ENCODE data around the gene ATP8A2.

Gene ATP8A2

DNA sequence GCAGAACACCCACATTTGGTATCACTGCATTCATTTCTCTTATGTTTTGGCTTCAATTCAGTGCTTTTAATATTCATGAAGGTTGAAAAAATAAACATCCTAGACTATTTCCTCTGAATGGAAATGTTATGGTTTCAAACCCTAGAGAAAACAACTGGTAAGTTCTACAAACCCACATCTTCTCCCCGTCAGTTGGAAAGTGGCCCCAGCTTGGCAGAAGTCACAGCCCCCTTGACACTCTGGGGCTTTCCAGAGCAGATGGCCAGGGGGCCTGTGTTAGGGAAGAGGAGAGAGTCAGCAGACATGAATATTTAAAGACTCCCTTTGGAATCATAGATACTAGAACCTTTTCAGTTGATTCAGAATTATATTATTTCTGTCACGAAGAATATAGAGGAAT is 556.2 kb downstream of the ATP8A2 start:
- in situ Hi-C loops (cut with HindIII; ENCODE audit: low sequenced_read_pairs), result no loop called here
- TF ChIP-seq, protein P1, sequence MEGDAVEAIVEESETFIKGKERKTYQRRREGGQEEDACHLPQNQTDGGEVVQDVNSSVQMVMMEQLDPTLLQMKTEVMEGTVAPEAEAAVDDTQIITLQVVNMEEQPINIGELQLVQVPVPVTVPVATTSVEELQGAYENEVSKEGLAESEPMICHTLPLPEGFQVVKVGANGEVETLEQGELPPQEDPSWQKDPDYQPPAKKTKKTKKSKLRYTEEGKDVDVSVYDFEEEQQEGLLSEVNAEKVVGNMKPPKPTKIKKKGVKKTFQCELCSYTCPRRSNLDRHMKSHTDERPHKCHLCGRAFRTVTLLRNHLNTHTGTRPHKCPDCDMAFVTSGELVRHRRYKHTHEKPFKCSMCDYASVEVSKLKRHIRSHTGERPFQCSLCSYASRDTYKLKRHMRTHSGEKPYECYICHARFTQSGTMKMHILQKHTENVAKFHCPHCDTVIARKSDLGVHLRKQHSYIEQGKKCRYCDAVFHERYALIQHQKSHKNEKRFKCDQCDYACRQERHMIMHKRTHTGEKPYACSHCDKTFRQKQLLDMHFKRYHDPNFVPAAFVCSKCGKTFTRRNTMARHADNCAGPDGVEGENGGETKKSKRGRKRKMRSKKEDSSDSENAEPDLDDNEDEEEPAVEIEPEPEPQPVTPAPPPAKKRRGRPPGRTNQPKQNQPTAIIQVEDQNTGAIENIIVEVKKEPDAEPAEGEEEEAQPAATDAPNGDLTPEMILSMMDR (IDR thresholded peaks at IDR 0.05; ENCODE audit: low read depth, low read length), result no peak
- H3K4me3 ChIP-seq (ENCODE audit: low read depth, low read length), result no peak overlapping the region
- peak; percentile 21 for DNase-seq (ENCODE audit: low read depth, low spot score)

DNA sequence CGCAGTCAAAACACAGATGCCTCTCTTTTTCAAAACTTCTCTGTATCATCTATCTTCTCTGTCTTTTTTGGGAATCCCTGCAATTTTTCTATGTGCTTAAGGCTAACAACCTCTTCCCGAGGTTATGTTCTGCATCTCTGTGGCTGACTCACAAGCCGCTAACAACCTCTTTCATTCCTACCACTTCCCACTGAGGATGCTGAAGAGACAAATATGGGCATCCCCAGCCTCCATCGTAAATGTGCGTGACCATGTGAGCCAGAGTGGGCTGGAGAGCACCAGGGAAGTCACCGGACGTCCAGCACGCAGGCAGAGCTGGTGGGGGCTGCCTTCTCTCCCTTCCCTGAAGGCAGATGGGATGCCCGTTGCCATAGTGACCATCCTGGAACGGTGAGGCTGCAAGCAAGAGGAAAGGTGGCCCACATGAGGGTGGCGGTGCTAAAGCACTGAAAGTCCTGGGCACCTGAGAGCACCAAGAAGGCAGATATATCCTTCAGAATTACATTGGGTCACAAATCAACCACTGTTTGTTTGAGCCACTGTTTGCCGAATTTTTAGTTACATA is 557.2 kb downstream of the ATP8A2 start:
- H3K4me3 ChIP-seq (ENCODE audit: low read depth, low read length), result no peak overlapping the region
- in situ Hi-C loops (cut with HindIII; ENCODE audit: low sequenced_read_pairs), result no loop called here
- peak; percentile 43 for DNase-seq (ENCODE audit: low read depth, low spot score)
- TF ChIP-seq, protein P1 (IDR thresholded peaks at IDR 0.05; ENCODE audit: low read depth, low read length), result no peak

DNA sequence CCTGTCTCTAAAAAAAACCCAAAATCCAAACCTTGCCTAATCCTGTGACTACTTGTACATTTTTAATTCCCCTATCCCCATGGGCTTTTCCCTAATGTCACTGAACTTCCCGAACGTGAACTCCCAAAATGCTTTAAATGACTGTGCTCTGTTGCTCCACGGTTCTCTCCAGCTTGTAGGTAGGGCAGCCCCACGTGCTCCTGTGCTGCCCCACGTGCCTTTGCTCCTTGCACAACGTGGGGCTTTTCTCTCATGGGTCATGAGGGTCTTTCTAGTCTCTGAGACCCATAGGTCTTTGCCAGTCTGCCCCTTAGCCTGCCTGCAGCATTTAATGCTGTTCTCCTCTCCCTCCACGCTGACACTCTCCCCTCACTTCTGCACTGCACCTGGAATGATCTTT is 558.0 kb downstream of the ATP8A2 start:
- DNase-seq (ENCODE audit: low read depth, low spot score), result no peak
- TF ChIP-seq, protein P1 (IDR thresholded peaks at IDR 0.05; ENCODE audit: low read depth, low read length), result no peak
- in situ Hi-C loops (cut with HindIII; ENCODE audit: low sequenced_read_pairs), result no loop called here
- no peak overlapping the region for H3K4me3 ChIP-seq (ENCODE audit: low read depth, low read length)

DNA sequence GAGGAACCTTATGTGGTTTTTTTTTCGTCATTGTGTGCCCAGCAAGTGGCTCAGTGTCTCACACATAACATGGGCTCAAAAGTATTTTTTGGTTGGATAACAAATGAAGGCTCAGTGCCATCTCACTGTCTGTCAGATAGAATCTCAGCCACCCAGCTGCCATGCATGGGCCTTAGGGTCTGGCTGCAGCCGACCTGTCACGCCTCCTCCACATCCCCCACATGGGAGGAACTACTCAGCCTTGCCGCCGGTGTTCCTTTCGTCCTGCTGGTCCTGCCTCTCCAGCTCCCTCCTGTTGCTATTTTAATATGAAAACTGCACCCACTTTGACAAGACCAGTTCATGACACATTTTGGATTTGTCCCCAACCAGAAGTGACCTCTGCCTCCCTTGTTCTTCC is 558.9 kb downstream of the ATP8A2 start:
- TF ChIP-seq, protein P1 (IDR thresholded peaks at IDR 0.05; ENCODE audit: low read depth, low read length), result no peak
- H3K4me3 ChIP-seq (ENCODE audit: low read depth, low read length), result no peak overlapping the region
- in situ Hi-C loops (cut with HindIII; ENCODE audit: low sequenced_read_pairs), result no loop called here
- DNase-seq (ENCODE audit: low read depth, low spot score), result no peak

DNA sequence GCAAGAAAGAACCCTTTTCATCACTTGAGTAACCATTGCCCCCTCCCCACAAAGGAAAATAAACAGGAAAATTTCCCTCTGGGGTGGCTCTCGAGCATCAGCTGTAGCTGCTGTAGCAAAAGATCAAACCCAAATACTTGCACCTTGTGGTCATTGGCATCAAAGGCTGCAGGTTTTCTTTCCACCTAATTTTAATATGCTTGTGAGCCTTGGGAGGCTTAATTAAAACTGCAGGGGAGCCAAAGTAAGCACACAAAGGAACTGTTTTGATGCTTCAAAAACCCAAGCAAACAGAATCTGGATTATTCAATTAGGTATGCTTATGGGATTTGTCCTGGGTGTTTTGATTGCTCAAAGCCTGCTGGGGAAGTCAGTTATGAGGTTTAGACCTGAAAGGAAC is 560.6 kb downstream of the ATP8A2 start:
- no peak for DNase-seq (ENCODE audit: low read depth, low spot score)
- in situ Hi-C loops (cut with HindIII; ENCODE audit: low sequenced_read_pairs), result no loop called here
- TF ChIP-seq, protein P1 (IDR thresholded peaks at IDR 0.05; ENCODE audit: low read depth, low read length), result no peak
- H3K4me3 ChIP-seq (ENCODE audit: low read depth, low read length), result no peak overlapping the region

DNA sequence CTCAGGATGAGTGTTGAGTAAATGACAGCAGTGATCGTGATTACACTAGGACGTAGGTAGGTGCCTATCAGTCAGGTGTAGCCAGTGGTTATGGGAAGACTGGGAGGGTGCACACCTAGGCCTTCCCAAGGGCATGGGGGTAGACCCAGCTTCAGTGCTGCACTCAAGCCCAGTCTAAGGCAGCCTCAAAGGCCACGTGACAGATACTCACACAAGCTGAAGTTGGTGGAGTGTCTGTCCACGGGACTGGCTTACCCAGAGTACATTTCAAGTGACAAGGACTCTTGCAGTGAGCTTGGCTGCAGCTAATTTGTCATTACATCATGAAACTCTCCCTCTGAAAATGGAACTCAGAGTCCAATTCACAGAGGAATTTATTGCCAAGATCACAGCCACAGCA is 561.7 kb downstream of the ATP8A2 start:
- in situ Hi-C loops (cut with HindIII; ENCODE audit: low sequenced_read_pairs), result no loop called here
- no peak for DNase-seq (ENCODE audit: low read depth, low spot score)
- TF ChIP-seq, protein P1 (IDR thresholded peaks at IDR 0.05; ENCODE audit: low read depth, low read length), result no peak
- no peak overlapping the region for H3K4me3 ChIP-seq (ENCODE audit: low read depth, low read length)

DNA sequence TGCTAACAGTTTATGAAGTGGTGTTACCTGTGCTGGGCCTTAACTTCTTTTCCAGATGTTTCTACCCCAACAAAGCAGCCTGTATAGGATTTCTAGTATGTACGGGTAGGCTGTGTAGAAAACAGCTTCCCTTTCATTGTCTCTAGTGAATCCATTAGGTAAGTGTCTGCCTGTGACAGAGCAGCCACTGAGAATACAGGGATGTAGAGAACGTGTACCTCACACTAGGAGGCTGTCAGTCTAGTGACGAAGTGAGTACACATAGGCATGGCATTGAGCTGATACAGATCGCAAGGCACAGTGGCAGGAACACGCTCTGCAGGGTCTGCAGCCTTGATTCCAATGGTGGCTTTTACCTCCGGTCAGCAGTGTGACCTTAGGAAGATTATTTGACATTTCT is 562.4 kb downstream of the ATP8A2 start:
- TF ChIP-seq, protein P1 (IDR thresholded peaks at IDR 0.05; ENCODE audit: low read depth, low read length), result no peak
- in situ Hi-C loops (cut with HindIII; ENCODE audit: low sequenced_read_pairs), result no loop called here
- H3K4me3 ChIP-seq (ENCODE audit: low read depth, low read length), result no peak overlapping the region
- no peak for DNase-seq (ENCODE audit: low read depth, low spot score)
